DND-41 (cell line): ENCODE measurements around the gene MSMB.

Experiments
- ATAC-seq: fragments of 200-7000 bp; cut with Tn5 transposase; 3 replicates; pipeline ENCODE4 v1.9.1; 2021; ENCODE audit warnings: low read depth; ENCODE audit not compliant: insufficient read depth
- DNase-seq: peaks from one replicate; pipeline ENCODE4 v3.0.0-alpha.2; 2020
- H2AFZ ChIP-seq: 2 replicates; pipeline ENCODE4 v1.6.0; 2012; ENCODE audit warnings: low read depth, low read length
- H3K27ac ChIP-seq: 2 replicates; pipeline ENCODE4 v1.5.1; 2012; ENCODE audit warnings: low read length, inconsistent platforms
- H3K27me3 ChIP-seq: fragments of 200-600 bp; sonication (generic); 2 replicates; pipeline ENCODE4 v1.6.0; 2012; ENCODE audit warnings: low read length, mild to moderate bottlenecking, inconsistent platforms; ENCODE audit not compliant: insufficient read depth, poor library complexity
- H3K36me3 ChIP-seq: 2 replicates; pipeline ENCODE4 v1.5.1; 2012; ENCODE audit warnings: low read length, inconsistent platforms; ENCODE audit not compliant: insufficient read depth
- H3K4me1 ChIP-seq: 2 replicates; pipeline ENCODE4 v1.5.1; 2012; ENCODE audit warnings: mild to moderate bottlenecking, low read length; ENCODE audit not compliant: insufficient read depth
- H3K4me2 ChIP-seq: 2 replicates; pipeline ENCODE4 v1.6.0; 2012; ENCODE audit warnings: mild to moderate bottlenecking, moderate library complexity, low read length, inconsistent platforms; ENCODE audit not compliant: insufficient read depth
- H3K4me3 ChIP-seq, 2 experiments: fragments of 200-600 bp in 1 of 2; shearing (Covaris generic) in 1 of 2; 2 replicates each; pipeline ENCODE4 v1.5.1; 2012 to 2016; ENCODE audit warnings: inconsistent platforms in 2 of 2, low read length in 2 of 2, mild to moderate bottlenecking in 2 of 2, low read depth in 1 of 2, moderate library complexity in 1 of 2
- H3K79me2 ChIP-seq: 2 replicates; pipeline ENCODE4 v1.6.0; 2012; ENCODE audit warnings: low read length, inconsistent platforms; ENCODE audit not compliant: insufficient read depth
- H3K9ac ChIP-seq: 2 replicates; pipeline ENCODE4 v1.6.0; 2012; ENCODE audit warnings: low read depth, mild to moderate bottlenecking, inconsistent platforms, low read length, moderate library complexity
- H3K9me3 ChIP-seq: 2 replicates; pipeline ENCODE4 v1.5.1; 2012; ENCODE audit warnings: low read length, moderate library complexity, mild to moderate bottlenecking, inconsistent platforms; ENCODE audit not compliant: insufficient read depth, severe bottlenecking
- H4K20me1 ChIP-seq: 2 replicates; pipeline ENCODE4 v1.6.0; 2012; ENCODE audit warnings: low read length; ENCODE audit not compliant: insufficient read depth
- EZH2 ChIP-seq: IDR thresholded peaks from 3 replicates; pipeline ENCODE4 v1.6.1; 2012; ENCODE audit warnings: borderline replicate concordance, low read depth, mild to moderate bottlenecking, moderate library complexity, low read length, inconsistent platforms; ENCODE audit not compliant: severe bottlenecking
- TF ChIP-seq, protein P1 (sequence below): IDR thresholded peaks from 2 replicates; pipeline ENCODE4 v1.5.1; 2012; ENCODE audit warnings: borderline replicate concordance, low read length, moderate library complexity, mild to moderate bottlenecking; ENCODE audit not compliant: poor library complexity, severe bottlenecking; ENCODE audit errors: extremely low read depth

Gene MSMB

DNA sequence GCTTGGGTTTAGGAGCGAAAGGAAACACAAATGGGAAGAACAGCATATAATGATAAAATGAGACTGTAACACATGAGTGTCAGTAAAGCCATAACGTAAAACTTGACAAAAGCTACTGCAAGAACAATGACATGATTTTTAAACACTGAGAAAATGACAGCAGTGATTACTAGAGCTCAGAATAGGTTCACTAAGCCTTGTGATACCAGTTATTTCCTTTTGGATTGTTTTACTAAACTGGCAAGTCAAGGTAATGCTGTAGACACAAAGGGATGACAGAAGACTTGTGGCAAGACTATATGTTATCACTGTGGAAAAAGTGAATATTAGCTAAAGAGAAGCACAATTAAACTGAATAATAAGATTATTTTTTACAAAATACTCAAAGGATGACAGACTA, 28.3 kb downstream of the MSMB start:
- no peaks in the 10 kb centered on the region for H3K9me3 ChIP-seq
- TF ChIP-seq EZH2 = no peak
- no peak overlapping the region for H3K9ac ChIP-seq
- no peak overlapping the region for H3K27ac ChIP-seq
- H3K27me3 ChIP-seq = no peaks in the 10 kb centered on the region
- peaks cover 49% of the 10 kb centered on the region for H3K36me3 ChIP-seq
- H3K4me1 ChIP-seq = peaks cover 9% of the 10 kb centered on the region; the same call in 1 of the 2 replicates
- DNase-seq (no peak), ATAC-seq (no peak)
- H2AFZ ChIP-seq = no peak overlapping the region
- peaks cover 74% of the 10 kb centered on the region for H4K20me1 ChIP-seq
- H3K4me3 ChIP-seq = no peak overlapping the region
- H3K79me2 ChIP-seq = peaks cover 81% of the 10 kb centered on the region
- no peak overlapping the region for H3K4me2 ChIP-seq

DNA sequence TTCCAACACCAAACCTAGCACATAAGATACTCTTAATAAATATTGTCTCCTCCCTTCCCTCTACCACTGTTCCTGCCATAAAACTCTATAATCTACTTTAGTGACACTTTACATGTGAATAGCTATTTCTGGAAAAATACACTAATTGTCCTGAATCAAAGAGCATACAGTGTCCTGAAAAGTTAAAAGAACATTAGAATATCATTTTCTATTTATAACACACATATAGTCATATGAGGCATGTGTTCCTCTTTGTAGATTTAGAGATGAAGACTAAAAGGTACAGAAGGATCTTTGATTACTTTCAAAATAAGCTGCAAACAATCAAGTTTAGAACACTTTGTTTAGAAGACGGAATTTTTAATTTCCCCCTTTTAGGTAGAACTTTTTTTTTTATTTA, 29.3 kb downstream of the MSMB start:
- H3K79me2 ChIP-seq = peaks cover 72% of the 10 kb centered on the region
- no peaks in the 10 kb centered on the region for H3K9me3 ChIP-seq
- no peak for DNase-seq
- no peak overlapping the region for H3K4me2 ChIP-seq
- H4K20me1 ChIP-seq = peaks cover 67% of the 10 kb centered on the region
- ATAC-seq = no peak
- H3K36me3 ChIP-seq = peaks cover 56% of the 10 kb centered on the region
- H3K9ac ChIP-seq = no peak overlapping the region
- no peak overlapping the region for H3K27ac ChIP-seq
- TF ChIP-seq EZH2 = no peak
- TF ChIP-seq, protein P1, sequence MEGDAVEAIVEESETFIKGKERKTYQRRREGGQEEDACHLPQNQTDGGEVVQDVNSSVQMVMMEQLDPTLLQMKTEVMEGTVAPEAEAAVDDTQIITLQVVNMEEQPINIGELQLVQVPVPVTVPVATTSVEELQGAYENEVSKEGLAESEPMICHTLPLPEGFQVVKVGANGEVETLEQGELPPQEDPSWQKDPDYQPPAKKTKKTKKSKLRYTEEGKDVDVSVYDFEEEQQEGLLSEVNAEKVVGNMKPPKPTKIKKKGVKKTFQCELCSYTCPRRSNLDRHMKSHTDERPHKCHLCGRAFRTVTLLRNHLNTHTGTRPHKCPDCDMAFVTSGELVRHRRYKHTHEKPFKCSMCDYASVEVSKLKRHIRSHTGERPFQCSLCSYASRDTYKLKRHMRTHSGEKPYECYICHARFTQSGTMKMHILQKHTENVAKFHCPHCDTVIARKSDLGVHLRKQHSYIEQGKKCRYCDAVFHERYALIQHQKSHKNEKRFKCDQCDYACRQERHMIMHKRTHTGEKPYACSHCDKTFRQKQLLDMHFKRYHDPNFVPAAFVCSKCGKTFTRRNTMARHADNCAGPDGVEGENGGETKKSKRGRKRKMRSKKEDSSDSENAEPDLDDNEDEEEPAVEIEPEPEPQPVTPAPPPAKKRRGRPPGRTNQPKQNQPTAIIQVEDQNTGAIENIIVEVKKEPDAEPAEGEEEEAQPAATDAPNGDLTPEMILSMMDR = no peak
- no peak overlapping the region for H3K4me3 ChIP-seq
- no peak overlapping the region for H2AFZ ChIP-seq
- H3K4me1 ChIP-seq = 0 out of 2 replicates have a peak, but pooled peaks cover 3% of the 10 kb centered on the region
- H3K27me3 ChIP-seq = no peaks in the 10 kb centered on the region

DNA sequence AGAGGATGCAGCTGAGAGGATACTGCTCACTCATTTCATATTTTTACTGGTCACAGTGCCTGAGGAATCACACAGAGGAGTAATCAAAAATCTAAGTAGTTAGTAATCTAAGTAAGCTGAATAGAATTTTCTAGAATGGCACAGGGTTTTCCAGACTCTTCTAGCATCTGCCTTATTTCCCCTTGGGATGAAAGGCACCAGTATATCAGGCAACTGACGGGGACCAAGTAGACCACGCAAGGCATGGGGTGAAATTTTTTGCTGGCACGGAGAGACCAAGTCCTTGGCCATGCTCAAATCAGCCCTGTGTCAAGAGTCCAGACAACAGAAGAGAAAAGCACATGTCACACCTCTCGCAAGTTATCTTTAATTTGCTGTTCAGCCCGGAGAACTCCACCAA, 29.9 kb downstream of the MSMB start:
- H2AFZ ChIP-seq = no peak overlapping the region
- H3K9ac ChIP-seq = no peak overlapping the region
- H3K79me2 ChIP-seq = peaks cover 66% of the 10 kb centered on the region
- no peak for ATAC-seq
- TF ChIP-seq, protein P1 = no peak
- TF ChIP-seq EZH2 = no peak
- H3K27ac ChIP-seq = no peak overlapping the region
- H4K20me1 ChIP-seq = peaks cover 65% of the 10 kb centered on the region
- H3K36me3 ChIP-seq = peaks cover 62% of the 10 kb centered on the region
- no peak overlapping the region for H3K4me3 ChIP-seq
- no peak for DNase-seq
- no peaks in the 10 kb centered on the region for H3K27me3 ChIP-seq
- no peaks in the 10 kb centered on the region for H3K9me3 ChIP-seq
- 0 out of 2 replicates have a peak, but pooled peaks cover 3% of the 10 kb centered on the region for H3K4me1 ChIP-seq
- no peak overlapping the region for H3K4me2 ChIP-seq

DNA sequence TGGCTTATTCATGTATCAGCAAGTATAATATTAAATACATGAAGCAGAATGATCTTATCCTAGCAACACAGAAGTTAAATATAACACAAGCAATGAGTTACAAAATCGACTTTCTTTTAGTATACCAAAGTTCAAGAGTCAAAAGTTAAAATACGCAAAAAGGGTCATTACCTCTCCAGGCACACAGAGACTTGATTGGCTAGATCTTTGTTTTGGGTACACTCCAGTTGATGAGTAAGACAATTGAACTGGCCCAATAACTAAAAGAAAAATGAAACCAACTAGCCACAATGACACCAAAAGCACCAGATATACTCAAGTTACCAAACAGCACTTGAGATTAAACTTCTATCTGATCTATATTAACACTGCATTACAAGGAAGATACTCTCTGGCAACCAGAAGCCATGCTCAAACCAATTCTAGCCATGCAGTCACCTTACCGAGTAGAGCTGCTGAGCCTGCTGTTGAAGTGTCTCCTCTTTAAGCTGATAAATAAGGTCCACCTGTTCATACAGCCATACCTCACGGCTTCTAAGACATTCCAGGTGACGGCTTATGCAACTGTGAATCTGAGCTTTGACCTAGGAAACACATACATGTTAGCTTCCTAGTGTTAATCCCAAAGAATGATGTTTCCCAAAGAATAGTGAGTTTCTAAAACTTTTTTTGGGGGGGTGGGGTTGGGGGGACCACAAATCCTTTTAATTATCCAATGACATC, 31.2 kb downstream of the MSMB start:
- Histone ChIP-seq H3K9ac (no peak overlapping the region), H3K27ac (no peak overlapping the region), H3K4me2 (no peak overlapping the region), H3K4me3 (no peak overlapping the region), H3K9me3 (no peaks in the 10 kb centered on the region), H3K27me3 (no peaks in the 10 kb centered on the region), H3K4me1 (0 out of 2 replicates have a peak, but pooled peaks cover 3% of the 10 kb centered on the region), H3K79me2 (peaks cover 52% of the 10 kb centered on the region), H4K20me1 (peaks cover 53% of the 10 kb centered on the region), H3K36me3 (peaks cover 75% of the 10 kb centered on the region), H2AFZ (no peak overlapping the region)
- TF ChIP-seq, protein P1 = no peak
- no peak for TF ChIP-seq EZH2
- ATAC-seq (no peak), DNase-seq (no peak)
